Tibial nerve (tissue), 4 donors: Measurements from ENCODE around the gene KCTD12.

Experiments used
- CTCF ChIP-seq, 5 experiments: fragments of 200-600 bp in 3 of 5; fragments of 450-650 bp in 2 of 5; sonication (generic) in 3 of 5; IDR thresholded peaks; one replicate each; pipeline ENCODE4 v1.5.1; 2016 to 2019; ENCODE audit warnings: antibody characterized with exemption in 5 of 5, mild to moderate bottlenecking in 3 of 5, moderate library complexity in 2 of 5
- EP300 ChIP-seq, 2 donors: sonication (generic); formaldehyde crosslinking; IDR thresholded peaks; one replicate each; pipeline ENCODE4 v1.6.1; 2017; ENCODE audit warnings: antibody characterized with exemption in 2 of 2, mild to moderate bottlenecking in 1 of 2
- POLR2A ChIP-seq, 2 donors: fragments of 450-650 bp; IDR thresholded peaks; one replicate each; pipeline ENCODE4 v1.6.1; 2017; ENCODE audit warnings: antibody characterized with exemption in 2 of 2, mild to moderate bottlenecking in 2 of 2, moderate library complexity in 2 of 2

GRCh38 chr13:76885203-76886004 is 801 bp downstream of the KCTD12 start:
- TF ChIP-seq POLR2A (IDR thresholded peaks at IDR 0.05), result peak in 1 of 2 donors; percentile 6
- TF ChIP-seq CTCF (IDR thresholded peaks at IDR 0.05), result peak in 4 of 5 experiments; percentile 50 to 67 (median 58)
- peak in 1 of 2 donors; percentile 67 for TF ChIP-seq EP300 (IDR thresholded peaks at IDR 0.05)
